ENCODE measurements around the gene HES4. TPM values are rescaled to one million over a fixed set of nuclear protein-coding genes. Genes with fewer than 3 reads are reported as not detected.

The HES4 gene
- total and polyA plus RNA-seq, 2 of the 13 experiments (the other 11 are each of a cell fraction or from before 2014, with no cell fraction given): 8.8 to 10.6 TPM

DNA sequence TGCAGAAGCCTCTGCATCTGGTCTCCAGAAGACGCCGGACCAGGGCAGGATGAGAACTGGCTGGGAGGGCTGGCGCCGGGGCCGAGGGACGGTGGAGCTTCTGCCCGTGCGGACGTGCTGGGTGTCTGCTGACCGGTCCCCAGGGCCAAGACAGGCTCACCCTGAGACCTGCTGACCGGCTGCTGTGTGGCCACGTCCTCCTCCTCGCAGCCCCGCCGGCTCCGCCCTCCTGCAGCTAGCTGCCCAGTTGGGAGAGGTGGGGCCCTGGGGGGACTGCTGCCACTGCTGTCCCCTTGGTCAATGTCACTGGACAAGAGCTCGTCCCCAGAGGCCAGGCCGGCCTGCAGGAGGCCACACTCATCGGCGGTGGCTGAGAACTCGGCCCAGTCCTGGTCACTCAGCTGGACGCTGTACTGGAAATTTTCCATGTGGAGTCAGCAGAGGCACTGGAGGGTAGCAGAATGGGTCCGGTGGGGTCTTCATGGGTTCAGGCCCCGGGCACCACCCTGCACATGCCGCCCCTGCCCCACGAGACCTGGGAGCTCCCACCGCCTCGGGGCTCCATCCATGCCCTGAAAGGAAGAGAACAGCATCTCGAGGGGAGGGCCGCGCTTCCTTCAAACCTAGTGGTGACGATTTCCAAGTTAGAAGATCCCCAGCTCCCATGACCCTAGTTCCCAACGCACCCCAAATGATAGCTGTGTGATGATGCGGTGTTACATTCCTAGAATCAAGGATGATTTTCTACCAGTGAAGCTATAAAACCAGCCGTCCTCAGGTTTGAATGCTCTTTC, 19.1 kb downstream of the HES4 start (continued):
- TF ChIP-seq, protein P1, sequence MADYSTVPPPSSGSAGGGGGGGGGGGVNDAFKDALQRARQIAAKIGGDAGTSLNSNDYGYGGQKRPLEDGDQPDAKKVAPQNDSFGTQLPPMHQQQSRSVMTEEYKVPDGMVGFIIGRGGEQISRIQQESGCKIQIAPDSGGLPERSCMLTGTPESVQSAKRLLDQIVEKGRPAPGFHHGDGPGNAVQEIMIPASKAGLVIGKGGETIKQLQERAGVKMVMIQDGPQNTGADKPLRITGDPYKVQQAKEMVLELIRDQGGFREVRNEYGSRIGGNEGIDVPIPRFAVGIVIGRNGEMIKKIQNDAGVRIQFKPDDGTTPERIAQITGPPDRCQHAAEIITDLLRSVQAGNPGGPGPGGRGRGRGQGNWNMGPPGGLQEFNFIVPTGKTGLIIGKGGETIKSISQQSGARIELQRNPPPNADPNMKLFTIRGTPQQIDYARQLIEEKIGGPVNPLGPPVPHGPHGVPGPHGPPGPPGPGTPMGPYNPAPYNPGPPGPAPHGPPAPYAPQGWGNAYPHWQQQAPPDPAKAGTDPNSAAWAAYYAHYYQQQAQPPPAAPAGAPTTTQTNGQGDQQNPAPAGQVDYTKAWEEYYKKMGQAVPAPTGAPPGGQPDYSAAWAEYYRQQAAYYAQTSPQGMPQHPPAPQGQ (CRISPR knock-in tag; IDR thresholded peaks at IDR 0.05; ENCODE audit: borderline replicate concordance): no peak
- TF ChIP-seq ELF1 (CRISPR knock-in tag; IDR thresholded peaks at IDR 0.05): no peak
- TF ChIP-seq MEIS1 (CRISPR knock-in tag; IDR thresholded peaks at IDR 0.05; ENCODE audit: borderline replicate concordance): 0 out of 2 replicates have a peak, but pooled peaks have one; percentile 55
- no peak for TF ChIP-seq ZNF549 (CRISPR knock-in tag; IDR thresholded peaks at IDR 0.05)
- TF ChIP-seq, protein P2, sequence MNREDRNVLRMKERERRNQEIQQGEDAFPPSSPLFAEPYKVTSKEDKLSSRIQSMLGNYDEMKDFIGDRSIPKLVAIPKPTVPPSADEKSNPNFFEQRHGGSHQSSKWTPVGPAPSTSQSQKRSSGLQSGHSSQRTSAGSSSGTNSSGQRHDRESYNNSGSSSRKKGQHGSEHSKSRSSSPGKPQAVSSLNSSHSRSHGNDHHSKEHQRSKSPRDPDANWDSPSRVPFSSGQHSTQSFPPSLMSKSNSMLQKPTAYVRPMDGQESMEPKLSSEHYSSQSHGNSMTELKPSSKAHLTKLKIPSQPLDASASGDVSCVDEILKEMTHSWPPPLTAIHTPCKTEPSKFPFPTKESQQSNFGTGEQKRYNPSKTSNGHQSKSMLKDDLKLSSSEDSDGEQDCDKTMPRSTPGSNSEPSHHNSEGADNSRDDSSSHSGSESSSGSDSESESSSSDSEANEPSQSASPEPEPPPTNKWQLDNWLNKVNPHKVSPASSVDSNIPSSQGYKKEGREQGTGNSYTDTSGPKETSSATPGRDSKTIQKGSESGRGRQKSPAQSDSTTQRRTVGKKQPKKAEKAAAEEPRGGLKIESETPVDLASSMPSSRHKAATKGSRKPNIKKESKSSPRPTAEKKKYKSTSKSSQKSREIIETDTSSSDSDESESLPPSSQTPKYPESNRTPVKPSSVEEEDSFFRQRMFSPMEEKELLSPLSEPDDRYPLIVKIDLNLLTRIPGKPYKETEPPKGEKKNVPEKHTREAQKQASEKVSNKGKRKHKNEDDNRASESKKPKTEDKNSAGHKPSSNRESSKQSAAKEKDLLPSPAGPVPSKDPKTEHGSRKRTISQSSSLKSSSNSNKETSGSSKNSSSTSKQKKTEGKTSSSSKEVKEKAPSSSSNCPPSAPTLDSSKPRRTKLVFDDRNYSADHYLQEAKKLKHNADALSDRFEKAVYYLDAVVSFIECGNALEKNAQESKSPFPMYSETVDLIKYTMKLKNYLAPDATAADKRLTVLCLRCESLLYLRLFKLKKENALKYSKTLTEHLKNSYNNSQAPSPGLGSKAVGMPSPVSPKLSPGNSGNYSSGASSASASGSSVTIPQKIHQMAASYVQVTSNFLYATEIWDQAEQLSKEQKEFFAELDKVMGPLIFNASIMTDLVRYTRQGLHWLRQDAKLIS (CRISPR knock-in tag; IDR thresholded peaks at IDR 0.05): no peak
- 0 out of 2 replicates have a peak, but pooled peaks have one; percentile 48 for TF ChIP-seq ZNF430 (CRISPR knock-in tag; IDR thresholded peaks at IDR 0.05)
- TF ChIP-seq ZNF510 (CRISPR knock-in tag; IDR thresholded peaks at IDR 0.05; ENCODE audit: low read depth): 0 out of 2 replicates have a peak, but pooled peaks have one; percentile 43
- TF ChIP-seq ZNF10 (CRISPR knock-in tag; IDR thresholded peaks at IDR 0.05; ENCODE audit: borderline replicate concordance, low read depth): no peak
- TF ChIP-seq, protein P3, sequence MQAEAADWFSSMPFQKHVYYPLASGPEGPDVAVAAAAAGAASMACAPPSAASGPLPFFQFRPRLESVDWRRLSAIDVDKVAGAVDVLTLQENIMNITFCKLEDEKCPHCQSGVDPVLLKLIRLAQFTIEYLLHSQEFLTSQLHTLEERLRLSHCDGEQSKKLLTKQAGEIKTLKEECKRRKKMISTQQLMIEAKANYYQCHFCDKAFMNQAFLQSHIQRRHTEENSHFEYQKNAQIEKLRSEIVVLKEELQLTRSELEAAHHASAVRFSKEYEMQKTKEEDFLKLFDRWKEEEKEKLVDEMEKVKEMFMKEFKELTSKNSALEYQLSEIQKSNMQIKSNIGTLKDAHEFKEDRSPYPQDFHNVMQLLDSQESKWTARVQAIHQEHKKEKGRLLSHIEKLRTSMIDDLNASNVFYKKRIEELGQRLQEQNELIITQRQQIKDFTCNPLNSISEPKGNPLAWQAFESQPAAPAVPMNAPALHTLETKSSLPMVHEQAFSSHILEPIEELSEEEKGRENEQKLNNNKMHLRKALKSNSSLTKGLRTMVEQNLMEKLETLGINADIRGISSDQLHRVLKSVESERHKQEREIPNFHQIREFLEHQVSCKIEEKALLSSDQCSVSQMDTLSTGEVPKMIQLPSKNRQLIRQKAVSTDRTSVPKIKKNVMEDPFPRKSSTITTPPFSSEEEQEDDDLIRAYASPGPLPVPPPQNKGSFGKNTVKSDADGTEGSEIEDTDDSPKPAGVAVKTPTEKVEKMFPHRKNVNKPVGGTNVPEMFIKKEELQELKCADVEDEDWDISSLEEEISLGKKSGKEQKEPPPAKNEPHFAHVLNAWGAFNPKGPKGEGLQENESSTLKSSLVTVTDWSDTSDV (CRISPR knock-in tag; IDR thresholded peaks at IDR 0.05): no peak
- TF ChIP-seq, protein P4, sequence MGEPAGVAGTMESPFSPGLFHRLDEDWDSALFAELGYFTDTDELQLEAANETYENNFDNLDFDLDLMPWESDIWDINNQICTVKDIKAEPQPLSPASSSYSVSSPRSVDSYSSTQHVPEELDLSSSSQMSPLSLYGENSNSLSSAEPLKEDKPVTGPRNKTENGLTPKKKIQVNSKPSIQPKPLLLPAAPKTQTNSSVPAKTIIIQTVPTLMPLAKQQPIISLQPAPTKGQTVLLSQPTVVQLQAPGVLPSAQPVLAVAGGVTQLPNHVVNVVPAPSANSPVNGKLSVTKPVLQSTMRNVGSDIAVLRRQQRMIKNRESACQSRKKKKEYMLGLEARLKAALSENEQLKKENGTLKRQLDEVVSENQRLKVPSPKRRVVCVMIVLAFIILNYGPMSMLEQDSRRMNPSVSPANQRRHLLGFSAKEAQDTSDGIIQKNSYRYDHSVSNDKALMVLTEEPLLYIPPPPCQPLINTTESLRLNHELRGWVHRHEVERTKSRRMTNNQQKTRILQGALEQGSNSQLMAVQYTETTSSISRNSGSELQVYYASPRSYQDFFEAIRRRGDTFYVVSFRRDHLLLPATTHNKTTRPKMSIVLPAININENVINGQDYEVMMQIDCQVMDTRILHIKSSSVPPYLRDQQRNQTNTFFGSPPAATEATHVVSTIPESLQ (CRISPR knock-in tag; conservative IDR thresholded peaks at IDR 0.05): no peak
- TF ChIP-seq YEATS4 (CRISPR knock-in tag; IDR thresholded peaks at IDR 0.05; ENCODE audit: borderline replicate concordance): peak; percentile 20; the same call in 1 of the 2 replicates
- TF ChIP-seq NONO (IDR thresholded peaks at IDR 0.05): no peak
- TF ChIP-seq NONO (CRISPR knock-in tag; conservative IDR thresholded peaks at IDR 0.05): no peak
- TF ChIP-seq SNRNP70 (IDR thresholded peaks at IDR 0.05; ENCODE audit: low read depth, low read length): no peak
- no peak for TF ChIP-seq ZNF768 (CRISPR knock-in tag; IDR thresholded peaks at IDR 0.05)
- TF ChIP-seq SKI (IDR thresholded peaks at IDR 0.05; ENCODE audit: partially characterized antibody): no peak
- TF ChIP-seq HNF4G (IDR thresholded peaks at IDR 0.05; ENCODE audit: borderline replicate concordance, low read depth, low read length): no peak
- TF ChIP-seq HNF4G (CRISPR knock-in tag; IDR thresholded peaks at IDR 0.05; ENCODE audit: borderline replicate concordance, low read depth): no peak; the same call in 1 of the 2 replicates
- TF ChIP-seq FOXK1 (CRISPR knock-in tag; IDR thresholded peaks at IDR 0.05; ENCODE audit: borderline replicate concordance, low read depth): no peak

All from HepG2 (cell line).